Type B pancreatic cell (in vitro differentiated cells): ENCODE measurements around the gene HNRNPD. TPM values are rescaled to one million over a fixed set of nuclear protein-coding genes. Genes with fewer than 3 reads are reported as not detected.
A peak's percentile ranks its signal among the peaks of the same experiment; 100 is the strongest.
"Not testable (repeated sequence)": the region's sequence is repeated elsewhere in the genome, so short reads cannot be mapped to it uniquely, and the experiment has no call there.

ENCODE experiments used
- DNase-seq: peaks from one replicate; pipeline ENCODE4 v3.0.0; 2021; ENCODE audit warnings: mixed read lengths; ENCODE audit not compliant: unreplicated experiment; ENCODE audit errors: extremely low spot score
- H3K27ac Mint-ChIP-seq: 2 replicates; pipeline ENCODE4 v1.8.0; 2021; ENCODE audit warnings: mild to moderate bottlenecking, mixed read lengths
- H3K27me3 Mint-ChIP-seq: 2 replicates; pipeline ENCODE4 v1.8.0; 2021; ENCODE audit warnings: mixed read lengths
- H3K36me3 Mint-ChIP-seq: 2 replicates; pipeline ENCODE4 v1.8.0; 2021; ENCODE audit warnings: mixed read lengths
- H3K4me1 Mint-ChIP-seq: one replicate; pipeline ENCODE4 v1.8.0; 2021; ENCODE audit warnings: mixed read lengths; ENCODE audit not compliant: unreplicated experiment
- H3K4me3 Mint-ChIP-seq: 2 replicates; pipeline ENCODE4 v1.8.0; 2021; ENCODE audit warnings: mild to moderate bottlenecking, mixed read lengths
- H3K9me3 Mint-ChIP-seq: 2 replicates; pipeline ENCODE4 v1.8.0; 2021; ENCODE audit warnings: mixed read lengths
- CTCF ChIP-seq: fragments of 200-600 bp; sonication (generic); conservative IDR thresholded peaks from 2 replicates; pipeline ENCODE4 v1.5.0; 2021; ENCODE audit warnings: antibody characterized with exemption, mild to moderate bottlenecking
- total RNA-seq: library from RNA; stranded (reverse); gene quantifications from 2 replicates; pipeline ENCODE4 v1.2.1, GENCODE V29; 2021; ENCODE audit warnings: low replicate concordance

HNRNPD gene
- total RNA-seq, 1 donor from 2014 or later: 367 TPM

GRCh38 chr4:82367438-82368097 lies 6.2 kb downstream of the HNRNPD start:
- Mint-ChIP-seq H3K4me1 (peaks cover 47% of the 10 kb centered on the region), H3K4me3 (peak overlapping the region; percentile 30), H3K9me3 (no peaks in the 10 kb centered on the region), H3K36me3 (peaks cover 27% of the 10 kb centered on the region), H3K27me3 (no peaks in the 10 kb centered on the region), H3K27ac (peak overlapping the region; percentile 53)
- TF ChIP-seq CTCF: no peak
- DNase-seq: no peak

GRCh38 chr4:82366431-82366830 lies 7.4 kb downstream of the HNRNPD start:
- H3K27ac Mint-ChIP-seq: peak overlapping the region; percentile 71
- peaks cover 52% of the 10 kb centered on the region for H3K4me1 Mint-ChIP-seq
- peaks cover 16% of the 10 kb centered on the region for H3K36me3 Mint-ChIP-seq
- DNase-seq, H3K9me3 Mint-ChIP-seq, H3K27me3 Mint-ChIP-seq: not testable (repeated sequence)
- H3K4me3 Mint-ChIP-seq: peak overlapping the region; percentile 31

- no peaks in the 10 kb centered on the region for H3K27me3 Mint-ChIP-seq
- no peak for DNase-seq
Observed at GRCh38 chr4:82363896-82364487, 9.8 kb downstream of the HNRNPD start.

GRCh38 chr4:82362565-82362964 lies 11.2 kb downstream of the HNRNPD start:
- Mint-ChIP-seq H3K9me3 (no peaks in the 10 kb centered on the region), H3K4me1 (peaks cover 43% of the 10 kb centered on the region), H3K27ac (no peak overlapping the region), H3K36me3 (peaks cover 20% of the 10 kb centered on the region), H3K4me3 (no peak overlapping the region), H3K27me3 (no peaks in the 10 kb centered on the region)
- no peak for TF ChIP-seq CTCF
- no peak for DNase-seq

More at GRCh38 chr4:82363896-82364487, 9.8 kb downstream of the HNRNPD start:
- Mint-ChIP-seq H3K36me3 (peaks cover 16% of the 10 kb centered on the region), H3K9me3 (no peaks in the 10 kb centered on the region), H3K4me1 (peaks cover 48% of the 10 kb centered on the region), H3K27ac (peak overlapping the region; percentile 31), H3K4me3 (no peak overlapping the region)
- TF ChIP-seq CTCF: no peak

GRCh38 chr4:82360298-82361177 lies 13.3 kb downstream of the HNRNPD start:
- Mint-ChIP-seq H3K27ac (peak overlapping the region; percentile 9), H3K4me3 (no peak overlapping the region), H3K36me3 (peaks cover 31% of the 10 kb centered on the region), H3K4me1 (peaks cover 31% of the 10 kb centered on the region), H3K27me3 (no peaks in the 10 kb centered on the region), H3K9me3 (no peaks in the 10 kb centered on the region)
- TF ChIP-seq CTCF: peak; percentile 77
- DNase-seq: no peak

GRCh38 chr4:82358847-82359246 lies 14.9 kb downstream of the HNRNPD start:
- Mint-ChIP-seq H3K27me3 (no peaks in the 10 kb centered on the region), H3K4me3 (no peak overlapping the region), H3K36me3 (peaks cover 37% of the 10 kb centered on the region), H3K4me1 (peaks cover 23% of the 10 kb centered on the region), H3K27ac (no peak overlapping the region), H3K9me3 (no peaks in the 10 kb centered on the region)
- TF ChIP-seq CTCF: no peak
- no peak for DNase-seq
